GM18861 (cell line): ENCODE results near the gene MYO9B.
"Not testable (repeated sequence)": the region's sequence is repeated elsewhere in the genome, so short reads cannot be mapped to it uniquely, and the experiment has no call there.

Source experiments
- ATAC-seq: cut with Tn5 transposase; IDR thresholded peaks from one replicate; pipeline ENCODE4 v1.9.1; 2021; ENCODE audit not compliant: unreplicated experiment

The MYO9B gene

GRCh38 chr19:17113127-17113785 lies 37.7 kb downstream of the MYO9B start:
- no peak for ATAC-seq

GRCh38 chr19:17114414-17114831 lies 38.8 kb downstream of the MYO9B start:
- no peak for ATAC-seq

- no peak for ATAC-seq
Observed at GRCh38 chr19:17116996-17117702, 41.6 kb downstream of the MYO9B start.

- ATAC-seq: no peak
Observed at GRCh38 chr19:17118957-17119356, 43.4 kb downstream of the MYO9B start.

- no peak for ATAC-seq
Observed at GRCh38 chr19:17121736-17122293, 46.2 kb downstream of the MYO9B start.

- no peak for ATAC-seq
Observed at GRCh38 chr19:17123041-17123440, 47.5 kb downstream of the MYO9B start.

- ATAC-seq: no peak
Observed at GRCh38 chr19:17124025-17124424, 48.4 kb downstream of the MYO9B start.

- peak; percentile 50 for ATAC-seq
Observed at GRCh38 chr19:17125062-17125727, 49.6 kb downstream of the MYO9B start.

- ATAC-seq: peak; percentile 37
Observed at GRCh38 chr19:17125728-17126677, 50.4 kb downstream of the MYO9B start.

- no peak for ATAC-seq
Observed at GRCh38 chr19:17127671-17128070, 52.1 kb downstream of the MYO9B start.

- no peak for ATAC-seq
Observed at GRCh38 chr19:17128403-17128802, 52.8 kb downstream of the MYO9B start.

- no peak for ATAC-seq
Observed at GRCh38 chr19:17128820-17129219, 53.2 kb downstream of the MYO9B start.

- no peak for ATAC-seq
Observed at GRCh38 chr19:17129377-17129776, 53.8 kb downstream of the MYO9B start.

GRCh38 chr19:17135001-17135853 lies 59.6 kb downstream of the MYO9B start:
- peak; percentile 67 for ATAC-seq

GRCh38 chr19:17136021-17136420 lies 60.4 kb downstream of the MYO9B start:
- no peak for ATAC-seq

- no peak for ATAC-seq
Observed at GRCh38 chr19:17136617-17137016, 61.0 kb downstream of the MYO9B start.

GRCh38 chr19:17137417-17137816 lies 61.8 kb downstream of the MYO9B start:
- no peak for ATAC-seq

GRCh38 chr19:17138052-17138846 lies 62.7 kb downstream of the MYO9B start:
- ATAC-seq: not testable (repeated sequence)
